Placental pericyte (primary cell): ENCODE measurements around the gene SCN1B. TPM values are rescaled to one million over a fixed set of nuclear protein-coding genes. Genes with fewer than 3 reads are reported as not detected.

Source experiments
- total RNA-seq: library from RNA; depleted of rRNA; stranded (reverse); fragments of >200 nt; gene quantifications from 2 replicates; pipeline ENCODE4 v1.2.3, GENCODE V29; 2012

Gene SCN1B
- 4.4 and 4.7 TPM in 2 replicates for total RNA-seq

DNA sequence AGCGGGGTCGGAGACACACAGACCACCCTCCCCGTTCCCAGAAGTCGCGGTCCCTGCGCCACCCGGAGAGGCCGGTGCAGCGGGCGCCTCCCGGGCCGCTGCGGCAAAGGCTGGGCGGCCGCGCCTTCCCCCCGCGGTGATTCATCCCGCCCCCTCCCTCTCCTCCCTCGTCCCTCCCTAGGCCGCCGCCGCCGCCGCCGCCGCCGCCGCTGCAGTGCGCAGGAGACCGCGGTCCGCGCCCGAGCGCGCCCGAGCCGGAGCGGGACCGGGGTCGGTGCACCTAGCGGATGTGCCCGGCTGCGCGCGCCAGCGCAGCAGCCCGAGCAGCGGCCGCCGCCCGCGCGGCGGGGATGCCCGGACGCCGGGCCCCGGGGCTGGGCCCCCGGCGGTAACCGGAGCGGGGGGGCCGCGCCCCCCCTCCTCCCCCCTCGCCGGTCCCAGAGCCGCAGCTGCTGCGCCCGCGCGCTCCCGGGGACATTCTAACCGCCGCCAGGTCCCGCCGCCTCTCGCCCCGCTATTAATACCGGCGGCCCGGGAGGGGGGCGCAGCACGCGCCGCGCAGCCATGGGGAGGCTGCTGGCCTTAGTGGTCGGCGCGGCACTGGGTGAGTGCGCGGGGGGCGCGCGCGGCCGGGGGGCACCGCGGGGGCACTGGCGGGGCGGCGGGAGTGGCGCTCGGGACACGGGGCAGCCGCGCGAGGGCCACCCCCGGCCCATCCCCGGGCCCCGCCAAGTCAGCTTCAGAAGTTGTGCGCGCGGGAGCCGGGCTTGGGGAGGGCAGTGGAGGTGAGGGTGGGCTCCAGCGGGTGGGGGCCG, at the start of gene SCN1B:
Gene SCN1B (plus strand): TSS at position 214 of the 815 bp plus-strand sequence. CDS start 351 bp downstream, at position 565.

DNA sequence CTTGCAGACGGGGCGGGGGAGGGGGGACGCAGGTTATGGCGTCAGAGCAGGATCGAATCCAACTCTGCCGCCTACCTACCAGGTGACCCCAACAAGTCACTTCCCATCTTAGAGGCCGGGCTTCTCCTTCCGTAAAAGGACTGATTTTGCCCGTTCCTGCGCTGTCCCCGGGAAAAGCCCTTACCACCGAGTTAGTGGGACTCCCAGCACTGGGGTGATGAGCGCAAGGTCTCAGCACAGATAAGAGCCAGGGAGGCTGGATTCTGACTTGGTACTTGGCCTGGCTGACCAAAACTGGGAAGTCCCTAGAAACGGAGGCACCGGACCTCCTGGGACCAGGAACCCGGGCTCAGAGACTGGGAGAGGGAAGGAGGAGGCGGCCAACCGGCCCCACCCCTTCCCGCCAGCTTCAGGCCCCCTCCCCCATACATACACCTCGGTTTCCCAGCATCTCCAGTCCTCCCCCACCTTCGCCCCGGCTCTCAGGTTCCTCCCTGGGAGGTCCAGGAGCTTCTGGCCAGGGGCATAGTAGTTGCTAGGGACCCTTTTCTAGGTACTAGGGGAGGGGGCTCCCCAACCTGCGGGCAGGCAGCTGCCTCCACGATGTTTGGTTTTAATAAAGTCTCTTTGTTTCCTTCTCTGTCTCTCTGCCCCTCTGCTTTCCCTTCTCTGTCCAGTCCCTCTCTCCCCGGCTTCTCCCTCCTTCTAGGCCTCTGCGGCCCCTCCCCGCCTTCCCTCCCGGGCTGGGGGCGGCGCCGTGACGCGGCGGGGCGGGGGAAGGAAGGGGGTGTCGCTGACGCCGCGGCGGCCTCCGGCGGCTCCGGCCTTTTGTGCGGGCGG, 30.6 kb upstream of the SCN1B start, which contains the start of gene GRAMD1A:
Gene GRAMD1A (plus strand): TSS at position 826 of the 840 bp plus-strand sequence. CDS start 156 bp downstream, outside the sequence.

DNA sequence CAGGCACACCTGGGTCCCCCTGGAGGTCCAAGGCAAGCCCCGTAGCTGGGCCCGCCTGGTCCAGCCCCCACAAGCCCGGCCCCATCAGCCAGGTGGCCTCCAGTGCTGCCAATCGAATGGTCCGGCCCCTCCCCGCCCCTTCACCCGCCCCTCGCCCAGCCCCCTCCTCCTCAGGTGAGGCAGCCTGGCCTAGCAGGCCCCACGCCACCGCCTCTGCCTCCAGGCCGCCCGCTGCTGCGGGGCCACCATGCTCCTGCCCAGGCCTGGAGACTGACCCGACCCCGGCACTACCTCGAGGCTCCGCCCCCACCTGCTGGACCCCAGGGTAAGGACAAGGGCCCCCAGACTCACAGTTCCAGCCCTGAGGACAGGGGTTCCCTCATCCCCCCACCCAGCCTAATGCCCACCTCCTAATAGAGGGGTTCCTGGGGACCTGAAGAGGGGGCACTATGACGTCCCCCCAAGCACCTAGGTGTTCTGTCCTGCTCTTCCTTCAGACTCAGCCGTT, 11.3 kb downstream of the SCN1B start, which contains the start of gene HPN:
Gene HPN (plus strand): TSS at position 174 of the 508 bp plus-strand sequence. CDS start 786 bp downstream, outside the sequence.

Other genes with a start within 250 kb of the SCN1B start
- 1.3 and 3.7 TPM in 2 replicates for gene ZNF30, start 103.6 kb upstream of the SCN1B start, total RNA-seq
- gene ZNF792, start 66.2 kb upstream of the SCN1B start, total RNA-seq: 3.3 and 17.0 TPM in 2 replicates
- 34.6 and 46.0 TPM in 2 replicates for gene GRAMD1A, start 30.1 kb upstream of the SCN1B start, total RNA-seq
- 0.44 TPM in 1 of 2 replicates, not detected in the other for gene HPN, start 11.3 kb downstream of the SCN1B start, total RNA-seq
- gene FXYD3, start 85.4 kb downstream of the SCN1B start, total RNA-seq: not detected in 2 replicates
- not detected in 2 replicates for gene LGI4, start 104.6 kb downstream of the SCN1B start, total RNA-seq
- gene FXYD1, start 108.4 kb downstream of the SCN1B start, total RNA-seq: 0.66 TPM in 1 of 2 replicates, not detected in the other
- gene FXYD7, start 112.8 kb downstream of the SCN1B start, total RNA-seq: not detected in 2 replicates
- 55.0 and 63.7 TPM in 2 replicates for gene FXYD5, start 124.3 kb downstream of the SCN1B start, total RNA-seq
- gene FAM187B, start 198.3 kb downstream of the SCN1B start, total RNA-seq: not detected in 2 replicates
- gene LSR, start 218.5 kb downstream of the SCN1B start, total RNA-seq: 0.22 and 1.9 TPM in 2 replicates
- 75.9 and 81.4 TPM in 2 replicates for gene USF2, start 238.5 kb downstream of the SCN1B start, total RNA-seq